Activated CD8-positive, alpha-beta T cell treated with anti-CD3 and anti-CD28 coated beads for 36 hours (primary cell): Measurements from ENCODE around the gene CD48. TPM values are rescaled to one million over a fixed set of nuclear protein-coding genes. Genes with fewer than 3 reads are reported as not detected.

Experiments
- ATAC-seq: fragments of 200-7000 bp; cut with Tn5 transposase; one replicate; pipeline ENCODE4 v1.10.0; 2021; ENCODE audit warnings: mild to moderate bottlenecking, moderate library complexity
- CTCF ChIA-PET: fragments of 350-600 bp; sonication (Branson Sonifier 250); formaldehyde crosslinking; loops from one replicate; lab custom pipeline; 2021; ENCODE audit warnings: antibody characterized with exemption; lab: Charles Lee
- POLR2A ChIA-PET: fragments of 350-600 bp; sonication (Branson Sonifier 250); formaldehyde crosslinking; loops from one replicate; lab custom pipeline; 2021; ENCODE audit warnings: antibody characterized with exemption; lab: Charles Lee
- DNase-seq: peaks from one replicate; pipeline ENCODE4 v3.0.0-alpha.2; 2020
- H3K27ac Mint-ChIP-seq: one replicate; pipeline ENCODE4 v1.8.0; 2021; ENCODE audit warnings: mild to moderate bottlenecking, mixed read lengths
- H3K27me3 Mint-ChIP-seq: one replicate; pipeline ENCODE4 v1.8.0; 2021; ENCODE audit warnings: mixed read lengths
- H3K36me3 Mint-ChIP-seq: one replicate; pipeline ENCODE4 v1.8.0; 2021; ENCODE audit warnings: low read depth, mixed read lengths
- H3K4me1 Mint-ChIP-seq: one replicate; pipeline ENCODE4 v1.8.0; 2021; ENCODE audit warnings: low read depth, mixed read lengths
- H3K4me3 Mint-ChIP-seq: one replicate; pipeline ENCODE4 v1.8.0; 2021; ENCODE audit warnings: mild to moderate bottlenecking, moderate library complexity, mixed read lengths
- H3K9me3 Mint-ChIP-seq: one replicate; pipeline ENCODE4 v1.8.0; 2021; ENCODE audit warnings: mixed read lengths
- CTCF ChIP-seq: fragments of 200-600 bp; IDR thresholded peaks from one replicate; pipeline ENCODE4 v1.8.0; 2022; ENCODE audit warnings: antibody characterized with exemption, mild to moderate bottlenecking
- intact Hi-C: fragments of 100-400 bp; cut with micrococcal nuclease; formaldehyde crosslinking; loops from one replicate; pipeline ENCODE4 v1.10.0; 2022
- total RNA-seq, 2 experiments: library from RNA; stranded (reverse); gene quantifications; one replicate each; pipeline ENCODE4 v1.2.3, GENCODE V29; 2021

The CD48 gene
- total RNA-seq, 2 experiments from 2014 or later: 379 to 388 TPM

- TF ChIP-seq CTCF: no peak
- POLR2A ChIA-PET: interaction anchor here (1.0 to 1.9 kb wide), 6 partner anchors 9 to 382 kb away, joined by 3 to 7 read pairs (median 4); partner anchors contain the start of gene SLAMF1
Measured at GRCh38 chr1:160664573-160665051, 47.0 kb downstream of the CD48 start.

GRCh38 chr1:160662910-160663309, 48.7 kb downstream of the CD48 start:
- Mint-ChIP-seq H3K9me3 (peaks cover 10% of the 10 kb centered on the region), H3K4me3 (no peak overlapping the region), H3K36me3 (peaks cover 16% of the 10 kb centered on the region), H3K4me1 (peaks cover 59% of the 10 kb centered on the region), H3K27me3 (no peaks in the 10 kb centered on the region), H3K27ac (no peak overlapping the region)
- no peak for TF ChIP-seq CTCF
- intact Hi-C loops: no loop called here
- no peak for ATAC-seq
- CTCF ChIA-PET: interaction anchor here (0.7 to 3.8 kb wide), 4 partner anchors 10 to 56 kb away, joined by 3 to 15 read pairs (median 5); no protein-coding TSS in a partner anchor
- POLR2A ChIA-PET: interaction anchor here (0.9 to 1.2 kb wide), 4 partner anchors 10 to 25 kb away, joined by 3 to 4 read pairs (median 3); no protein-coding TSS in a partner anchor
- no peak for DNase-seq

More at GRCh38 chr1:160664573-160665051, 47.0 kb downstream of the CD48 start:
- peak; percentile 56 for DNase-seq
- intact Hi-C loops: no loop called here
- H3K27ac Mint-ChIP-seq: peak overlapping the region; percentile 86
- peaks cover 55% of the 10 kb centered on the region for H3K4me1 Mint-ChIP-seq
- H3K27me3 Mint-ChIP-seq: no peaks in the 10 kb centered on the region
- peaks cover 8% of the 10 kb centered on the region for H3K9me3 Mint-ChIP-seq
- ATAC-seq: peak; percentile 81
- CTCF ChIA-PET: interaction anchor here (1.0 to 3.5 kb wide), 3 partner anchors 10 to 120 kb away, joined by 3 to 22 read pairs (median 4); no protein-coding TSS in a partner anchor
- H3K4me3 Mint-ChIP-seq: peak overlapping the region; percentile 28
- peaks cover 22% of the 10 kb centered on the region for H3K36me3 Mint-ChIP-seq

GRCh38 chr1:160659566-160659965, 52.1 kb downstream of the CD48 start:
- peaks cover 11% of the 10 kb centered on the region for H3K36me3 Mint-ChIP-seq
- intact Hi-C loops: no loop called here
- ChIA-PET POLR2A (interaction anchor here (1.0 to 2.0 kb wide), 2 partner anchors 15 to 82 kb away, joined by 3 to 5 read pairs; no protein-coding TSS in a partner anchor), CTCF (interaction anchor here (1.5 kb wide), 1 partner anchor 63 kb away, joined by 3 read pairs; no protein-coding TSS in a partner anchor)
- ATAC-seq (no peak), DNase-seq (no peak)
- H3K9me3 Mint-ChIP-seq: peaks cover 10% of the 10 kb centered on the region
- H3K27me3 Mint-ChIP-seq: no peaks in the 10 kb centered on the region
- no peak for TF ChIP-seq CTCF
- H3K27ac Mint-ChIP-seq: no peak overlapping the region
- H3K4me3 Mint-ChIP-seq: no peak overlapping the region
- peaks cover 49% of the 10 kb centered on the region for H3K4me1 Mint-ChIP-seq

- CTCF ChIA-PET: interaction anchor here (1.4 to 1.5 kb wide), 3 partner anchors 46 to 66 kb away, joined by 3 read pairs; no protein-coding TSS in a partner anchor
- no peak overlapping the region for H3K27ac Mint-ChIP-seq
- ATAC-seq (no peak), DNase-seq (no peak)
- H3K36me3 Mint-ChIP-seq: peaks cover 9% of the 10 kb centered on the region
- POLR2A ChIA-PET: no interaction called here
- H3K9me3 Mint-ChIP-seq: peaks cover 10% of the 10 kb centered on the region
- no peak overlapping the region for H3K4me3 Mint-ChIP-seq
- no peak for TF ChIP-seq CTCF
- H3K27me3 Mint-ChIP-seq: no peaks in the 10 kb centered on the region
- H3K4me1 Mint-ChIP-seq: peaks cover 42% of the 10 kb centered on the region
- intact Hi-C loops: no loop called here
Measured at GRCh38 chr1:160658814-160659193, 52.8 kb downstream of the CD48 start.

- H3K27ac Mint-ChIP-seq: no peak overlapping the region
- ChIA-PET POLR2A (no interaction called here), CTCF (interaction anchor here (1.4 kb wide), 2 partner anchors 45 to 66 kb away, joined by 3 read pairs; no protein-coding TSS in a partner anchor)
- no peak overlapping the region for H3K4me3 Mint-ChIP-seq
- H3K9me3 Mint-ChIP-seq: peaks cover 10% of the 10 kb centered on the region
- no peak for DNase-seq
- intact Hi-C loops: no loop called here
- no peaks in the 10 kb centered on the region for H3K27me3 Mint-ChIP-seq
- no peak for ATAC-seq
- TF ChIP-seq CTCF: no peak
- peaks cover 44% of the 10 kb centered on the region for H3K4me1 Mint-ChIP-seq
- H3K36me3 Mint-ChIP-seq: peaks cover 9% of the 10 kb centered on the region
Measured at GRCh38 chr1:160658162-160658813, 53.3 kb downstream of the CD48 start.
